T-helper 2 cell treated with Interferon-gamma antibody and Interleukin-4, amounts not matched to agents 5 μg/mL and 100 μg/mL, for 36 hours (primary cell): ENCODE data around the gene ZNF549.

ENCODE experiments used
- DNase-seq: peaks from one replicate; pipeline ENCODE4 v3.0.0; 2021; ENCODE audit warnings: low spot score
- H3K27ac Mint-ChIP-seq: one replicate; pipeline ENCODE4 v1.8.0; 2021; ENCODE audit warnings: mild to moderate bottlenecking, mixed read lengths
- H3K27me3 Mint-ChIP-seq: one replicate; pipeline ENCODE4 v1.8.0; 2021; ENCODE audit warnings: low read depth, mixed read lengths
- H3K36me3 Mint-ChIP-seq: one replicate; pipeline ENCODE4 v1.8.0; 2021; ENCODE audit warnings: low read depth, mixed read lengths
- H3K4me1 Mint-ChIP-seq: one replicate; pipeline ENCODE4 v1.8.0; 2021; ENCODE audit warnings: low read depth, mixed read lengths
- H3K4me3 Mint-ChIP-seq: one replicate; pipeline ENCODE4 v1.8.0; 2022; ENCODE audit warnings: mild to moderate bottlenecking, moderate library complexity, mixed read lengths
- H3K9me3 Mint-ChIP-seq: one replicate; pipeline ENCODE4 v1.8.0; 2021; ENCODE audit warnings: mixed read lengths

The ZNF549 gene

GRCh38 chr19:57552432-57552831, 25.3 kb downstream of the ZNF549 start:
- Mint-ChIP-seq H3K36me3 (peaks cover 98% of the 10 kb centered on the region), H3K27ac (no peak overlapping the region), H3K27me3 (no peaks in the 10 kb centered on the region), H3K9me3 (peaks cover 64% of the 10 kb centered on the region), H3K4me3 (no peak overlapping the region), H3K4me1 (no peaks in the 10 kb centered on the region)
- DNase-seq = no peak

- no peak for DNase-seq
- Mint-ChIP-seq H3K4me3 (peak overlapping the region; percentile 94), H3K27me3 (no peaks in the 10 kb centered on the region), H3K4me1 (peaks cover 19% of the 10 kb centered on the region), H3K9me3 (peaks cover 47% of the 10 kb centered on the region), H3K27ac (no peak overlapping the region), H3K36me3 (peaks cover 62% of the 10 kb centered on the region)
Measured at GRCh38 chr19:57557659-57558058, 30.5 kb downstream of the ZNF549 start.

GRCh38 chr19:57558525-57558924, 31.4 kb downstream of the ZNF549 start:
- H3K4me3 Mint-ChIP-seq = peak overlapping the region; percentile 94
- DNase-seq = no peak
- H3K27me3 Mint-ChIP-seq = no peaks in the 10 kb centered on the region
- peak overlapping the region; percentile 97 for H3K27ac Mint-ChIP-seq
- H3K36me3 Mint-ChIP-seq = peaks cover 53% of the 10 kb centered on the region
- peaks cover 43% of the 10 kb centered on the region for H3K9me3 Mint-ChIP-seq
- peaks cover 19% of the 10 kb centered on the region for H3K4me1 Mint-ChIP-seq

- Mint-ChIP-seq H3K4me1 (peaks cover 19% of the 10 kb centered on the region), H3K9me3 (peaks cover 46% of the 10 kb centered on the region), H3K27ac (peak overlapping the region; percentile 97), H3K27me3 (no peaks in the 10 kb centered on the region), H3K36me3 (peaks cover 48% of the 10 kb centered on the region), H3K4me3 (peak overlapping the region; percentile 94)
- DNase-seq = peak; percentile 6
Measured at GRCh38 chr19:57559008-57559403, 31.9 kb downstream of the ZNF549 start.

DNA sequence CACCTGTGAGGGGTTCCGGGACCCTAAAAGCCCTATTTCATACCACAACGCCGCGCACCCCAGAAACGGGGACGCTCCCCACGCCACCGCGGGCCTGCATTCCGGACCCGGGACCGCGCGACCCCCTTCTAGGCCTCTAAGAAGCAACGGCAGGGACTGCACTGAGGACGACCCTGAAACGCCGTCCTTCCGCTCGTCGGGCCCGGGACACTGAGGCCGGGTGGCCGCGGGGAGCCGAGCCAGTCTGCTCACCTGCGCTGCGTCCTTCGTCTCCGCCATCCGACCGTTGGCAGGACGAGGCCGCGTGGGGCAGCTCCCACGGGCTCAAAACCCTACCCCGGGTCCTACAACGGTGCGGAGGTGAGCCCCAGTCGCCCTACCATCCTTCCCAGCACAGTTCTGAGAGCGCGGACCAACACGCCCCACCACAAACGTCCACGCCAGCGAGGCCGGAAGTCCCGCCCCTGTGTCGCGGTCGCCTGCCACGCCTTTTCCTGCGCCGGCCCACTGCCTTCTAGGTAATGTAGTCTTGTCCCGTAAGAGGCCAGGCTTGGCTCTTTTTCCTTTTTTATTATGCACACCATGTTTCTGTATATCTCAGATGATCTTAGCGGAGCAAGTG, 32.4 kb downstream of the ZNF549 start, which contains the start of gene ZNF550:
Gene ZNF550, minus strand, starts transcription at position 460 of the 622 bp plus-strand sequence. Its CDS starts 181 bp downstream, at position 279.
- Mint-ChIP-seq H3K36me3 (peaks cover 43% of the 10 kb centered on the region), H3K4me3 (peak within 1 kb of the TSS; percentile 94), H3K9me3 (peaks cover 46% of the 10 kb centered on the region), H3K4me1 (peaks cover 19% of the 10 kb centered on the region), H3K27ac (peak within 1 kb of the TSS; percentile 97), H3K27me3 (no peaks in the 10 kb centered on the region)
- DNase-seq = peak; percentile 84

DNA sequence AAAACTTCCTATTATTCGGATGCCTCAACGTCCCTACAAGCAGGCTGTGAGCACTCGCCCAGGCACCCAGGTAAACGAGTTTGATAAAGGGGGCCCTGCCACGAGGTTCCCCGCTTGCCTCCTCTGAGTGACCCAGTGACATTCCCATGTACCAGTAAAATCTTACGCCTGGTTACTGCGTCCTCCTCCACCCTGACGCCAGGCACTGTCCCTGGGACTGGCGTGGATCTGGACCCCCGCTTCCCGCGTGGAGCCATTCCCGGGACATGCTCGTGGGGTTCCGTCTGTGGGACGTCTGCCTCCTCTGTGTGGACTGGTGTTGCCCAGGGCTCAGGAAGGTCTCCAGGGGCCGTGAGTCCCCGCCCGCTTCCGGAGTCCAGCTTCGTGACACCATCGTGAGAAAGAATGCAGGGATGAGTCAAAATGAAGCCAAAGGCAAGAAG, 32.9 kb downstream of the ZNF549 start:
- Mint-ChIP-seq H3K27ac (peak overlapping the region; percentile 97), H3K27me3 (no peaks in the 10 kb centered on the region), H3K4me3 (peak overlapping the region; percentile 94), H3K9me3 (peaks cover 46% of the 10 kb centered on the region), H3K36me3 (peaks cover 38% of the 10 kb centered on the region), H3K4me1 (peaks cover 19% of the 10 kb centered on the region)
- no peak for DNase-seq

- no peaks in the 10 kb centered on the region for H3K27me3 Mint-ChIP-seq
- peaks cover 72% of the 10 kb centered on the region for H3K9me3 Mint-ChIP-seq
- H3K36me3 Mint-ChIP-seq = peaks cover 14% of the 10 kb centered on the region
- H3K4me1 Mint-ChIP-seq = peaks cover 13% of the 10 kb centered on the region
- H3K4me3 Mint-ChIP-seq = no peak overlapping the region
- no peak for DNase-seq
- no peak overlapping the region for H3K27ac Mint-ChIP-seq
Measured at GRCh38 chr19:57563547-57563946, 36.4 kb downstream of the ZNF549 start.

GRCh38 chr19:57566396-57567265, 39.5 kb downstream of the ZNF549 start:
- H3K9me3 Mint-ChIP-seq = peaks cover 76% of the 10 kb centered on the region
- peaks cover 11% of the 10 kb centered on the region for H3K36me3 Mint-ChIP-seq
- H3K27ac Mint-ChIP-seq = no peak overlapping the region
- H3K4me3 Mint-ChIP-seq = no peak overlapping the region
- H3K27me3 Mint-ChIP-seq = no peaks in the 10 kb centered on the region
- no peak for DNase-seq
- no peaks in the 10 kb centered on the region for H3K4me1 Mint-ChIP-seq

- H3K4me3 Mint-ChIP-seq = no peak overlapping the region
- no peaks in the 10 kb centered on the region for H3K4me1 Mint-ChIP-seq
- no peak overlapping the region for H3K27ac Mint-ChIP-seq
- peaks cover 50% of the 10 kb centered on the region for H3K36me3 Mint-ChIP-seq
- peaks cover 91% of the 10 kb centered on the region for H3K9me3 Mint-ChIP-seq
- no peaks in the 10 kb centered on the region for H3K27me3 Mint-ChIP-seq
- DNase-seq = no peak
Measured at GRCh38 chr19:57570707-57571106, 43.6 kb downstream of the ZNF549 start.

GRCh38 chr19:57572415-57572947, 45.3 kb downstream of the ZNF549 start:
- H3K9me3 Mint-ChIP-seq = peaks cover 87% of the 10 kb centered on the region
- H3K4me1 Mint-ChIP-seq = peaks cover 2% of the 10 kb centered on the region

GRCh38 chr19:57576661-57577060, 49.5 kb downstream of the ZNF549 start:
- Mint-ChIP-seq H3K27ac (no peak overlapping the region), H3K4me1 (peaks cover 11% of the 10 kb centered on the region), H3K36me3 (peaks cover 68% of the 10 kb centered on the region), H3K27me3 (no peaks in the 10 kb centered on the region), H3K9me3 (peaks cover 79% of the 10 kb centered on the region), H3K4me3 (peak overlapping the region; percentile 10)
- DNase-seq = no peak

More at GRCh38 chr19:57572415-57572947, 45.3 kb downstream of the ZNF549 start:
- H3K27ac Mint-ChIP-seq = no peak overlapping the region
- peaks cover 66% of the 10 kb centered on the region for H3K36me3 Mint-ChIP-seq
- no peak for DNase-seq
- no peak overlapping the region for H3K4me3 Mint-ChIP-seq
- no peaks in the 10 kb centered on the region for H3K27me3 Mint-ChIP-seq

GRCh38 chr19:57578487-57579205, 51.5 kb downstream of the ZNF549 start, which contains the start of gene ZNF416:
Gene ZNF416, minus strand, starts transcription at chr19:57578911. Its CDS starts 207 bp downstream, at chr19:57578704.
- peak within 1 kb of the TSS; percentile 82 for H3K4me3 Mint-ChIP-seq
- peaks cover 11% of the 10 kb centered on the region for H3K4me1 Mint-ChIP-seq
- H3K36me3 Mint-ChIP-seq = peaks cover 52% of the 10 kb centered on the region
- peaks cover 71% of the 10 kb centered on the region for H3K9me3 Mint-ChIP-seq
- no peaks in the 10 kb centered on the region for H3K27me3 Mint-ChIP-seq
- H3K27ac Mint-ChIP-seq = peak within 1 kb of the TSS; percentile 71
- peak; percentile 94 for DNase-seq

DNA sequence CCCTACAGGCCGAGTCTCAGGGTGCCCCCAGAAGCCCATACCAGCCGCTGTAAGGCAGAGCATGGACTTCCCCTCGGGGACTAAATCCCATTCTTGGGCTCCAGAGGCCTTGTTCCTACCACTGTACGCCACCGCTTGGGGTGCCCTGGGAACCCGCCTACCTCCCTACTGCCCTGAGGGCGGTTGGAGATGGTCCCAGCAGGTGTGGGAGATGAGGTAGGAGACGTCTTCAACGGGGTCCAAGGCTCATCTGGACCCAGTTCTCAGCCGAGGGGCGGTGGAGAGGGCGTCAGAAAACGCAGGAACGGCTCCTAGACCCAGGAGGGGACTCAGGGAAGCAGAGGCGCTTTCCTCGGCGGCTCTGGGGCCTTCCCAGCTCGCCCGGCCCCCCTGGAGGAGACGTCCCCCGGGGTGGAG, 56.0 kb downstream of the ZNF549 start:
- Mint-ChIP-seq H3K27me3 (no peaks in the 10 kb centered on the region), H3K27ac (no peak overlapping the region), H3K9me3 (peaks cover 71% of the 10 kb centered on the region), H3K36me3 (peaks cover 38% of the 10 kb centered on the region), H3K4me3 (peak overlapping the region; percentile 95), H3K4me1 (peaks cover 10% of the 10 kb centered on the region)
- DNase-seq = no peak
